ENCODE measurements around the gene FSD2. TPM values are rescaled to one million over a fixed set of nuclear protein-coding genes. Genes with fewer than 3 reads are reported as not detected.
A peak's percentile ranks its signal among the peaks of the same experiment; 100 is the strongest.

The FSD2 gene
- total RNA-seq, 1 donor from 2014 or later: not detected

DNA sequence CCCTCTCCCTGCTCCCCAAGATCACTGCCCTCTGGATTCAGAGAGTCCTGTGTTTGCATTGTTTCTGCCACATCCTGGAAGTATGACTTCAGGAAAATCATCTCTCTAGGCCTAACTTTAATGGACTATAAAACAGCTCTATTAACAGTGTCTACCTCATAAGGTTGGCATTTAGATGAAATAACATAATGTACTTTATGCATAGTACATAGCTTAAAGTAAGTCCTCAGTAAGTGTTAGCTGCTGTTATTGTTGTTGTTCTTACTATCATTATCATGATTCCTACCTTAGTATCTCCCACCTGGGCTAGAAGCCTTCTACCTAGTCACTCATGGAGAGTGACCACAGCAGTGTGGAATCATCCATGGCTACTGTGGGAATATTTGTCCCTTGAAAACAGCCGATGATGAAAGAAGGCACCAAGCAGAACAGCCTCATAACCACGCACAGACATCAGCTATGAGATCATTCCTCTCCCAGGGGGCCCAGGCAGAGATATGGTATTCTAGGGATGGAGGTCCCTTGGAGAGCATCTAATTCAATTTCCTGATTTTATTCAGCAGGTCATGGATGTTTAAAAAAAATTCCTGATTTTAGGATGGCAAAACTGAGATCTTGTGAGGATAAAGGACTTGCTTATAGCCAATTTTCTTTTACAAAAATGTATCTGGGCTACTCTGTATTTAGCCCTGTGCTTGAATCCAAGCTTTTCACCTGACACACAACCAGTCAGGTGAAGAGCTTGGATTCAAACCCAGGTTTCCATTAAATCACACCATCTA lies 1.9 kb downstream of the FSD2 start:
- Histone ChIP-seq H3K36me3 (ENCODE audit: control insufficient read depth, insufficient read depth, low read length) (no peaks in the 10 kb centered on the region), H3K27me3 (ENCODE audit: control insufficient read depth, insufficient read depth, low read length) (no peaks in the 10 kb centered on the region), H3K4me3 (ENCODE audit: low read depth, low read length) (no peak overlapping the region)
- TF ChIP-seq, protein P1, sequence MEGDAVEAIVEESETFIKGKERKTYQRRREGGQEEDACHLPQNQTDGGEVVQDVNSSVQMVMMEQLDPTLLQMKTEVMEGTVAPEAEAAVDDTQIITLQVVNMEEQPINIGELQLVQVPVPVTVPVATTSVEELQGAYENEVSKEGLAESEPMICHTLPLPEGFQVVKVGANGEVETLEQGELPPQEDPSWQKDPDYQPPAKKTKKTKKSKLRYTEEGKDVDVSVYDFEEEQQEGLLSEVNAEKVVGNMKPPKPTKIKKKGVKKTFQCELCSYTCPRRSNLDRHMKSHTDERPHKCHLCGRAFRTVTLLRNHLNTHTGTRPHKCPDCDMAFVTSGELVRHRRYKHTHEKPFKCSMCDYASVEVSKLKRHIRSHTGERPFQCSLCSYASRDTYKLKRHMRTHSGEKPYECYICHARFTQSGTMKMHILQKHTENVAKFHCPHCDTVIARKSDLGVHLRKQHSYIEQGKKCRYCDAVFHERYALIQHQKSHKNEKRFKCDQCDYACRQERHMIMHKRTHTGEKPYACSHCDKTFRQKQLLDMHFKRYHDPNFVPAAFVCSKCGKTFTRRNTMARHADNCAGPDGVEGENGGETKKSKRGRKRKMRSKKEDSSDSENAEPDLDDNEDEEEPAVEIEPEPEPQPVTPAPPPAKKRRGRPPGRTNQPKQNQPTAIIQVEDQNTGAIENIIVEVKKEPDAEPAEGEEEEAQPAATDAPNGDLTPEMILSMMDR (IDR thresholded peaks at IDR 0.05; ENCODE audit: insufficient read depth, low read length, severe bottlenecking): no peak
- no peak for FAIRE-seq
- peak; percentile 33 for DNase-seq (ENCODE audit: low read depth)

DNA sequence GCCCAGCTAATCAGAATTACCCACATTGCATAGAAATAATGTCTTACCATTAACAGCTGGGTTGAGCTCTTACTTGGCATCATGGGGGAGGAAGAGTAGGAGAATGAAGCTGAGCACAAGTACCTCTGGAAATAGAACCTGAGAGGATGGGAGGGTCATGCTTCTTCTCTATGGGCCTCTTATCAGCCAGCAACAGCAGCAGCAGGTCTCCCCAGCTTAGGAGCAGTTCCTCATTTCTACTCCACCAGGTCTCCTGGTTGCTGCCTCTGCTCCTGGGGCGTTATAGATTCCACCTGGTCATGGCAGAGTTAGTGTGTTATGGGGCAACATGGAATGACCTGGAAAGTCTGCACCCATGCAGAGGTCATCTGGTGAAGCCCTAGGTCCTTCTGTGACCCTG lies 3.4 kb downstream of the FSD2 start:
- no peak for DNase-seq (ENCODE audit: low read depth)
- Histone ChIP-seq H3K36me3 (ENCODE audit: control insufficient read depth, insufficient read depth, low read length) (no peaks in the 10 kb centered on the region), H3K27me3 (ENCODE audit: control insufficient read depth, insufficient read depth, low read length) (no peaks in the 10 kb centered on the region), H3K4me3 (ENCODE audit: low read depth, low read length) (no peak overlapping the region)
- TF ChIP-seq, protein P1 (IDR thresholded peaks at IDR 0.05; ENCODE audit: insufficient read depth, low read length, severe bottlenecking): no peak
- no peak for FAIRE-seq

GRCh38 chr15:82799183-82799841 lies 6.6 kb downstream of the FSD2 start:
- FAIRE-seq (no peak), DNase-seq (ENCODE audit: low read depth) (no peak)
- TF ChIP-seq, protein P1 (IDR thresholded peaks at IDR 0.05; ENCODE audit: insufficient read depth, low read length, severe bottlenecking): no peak
- Histone ChIP-seq H3K36me3 (ENCODE audit: control insufficient read depth, insufficient read depth, low read length) (no peaks in the 10 kb centered on the region), H3K4me3 (ENCODE audit: low read depth, low read length) (no peak overlapping the region), H3K27me3 (ENCODE audit: control insufficient read depth, insufficient read depth, low read length) (no peaks in the 10 kb centered on the region)

GRCh38 chr15:82798531-82799166 lies 7.2 kb downstream of the FSD2 start:
- no peak overlapping the region for H3K4me3 ChIP-seq (ENCODE audit: low read depth, low read length)
- TF ChIP-seq, protein P1 (IDR thresholded peaks at IDR 0.05; ENCODE audit: insufficient read depth, low read length, severe bottlenecking): no peak
- DNase-seq (ENCODE audit: low read depth): no peak
- H3K27me3 ChIP-seq (ENCODE audit: control insufficient read depth, insufficient read depth, low read length): no peaks in the 10 kb centered on the region
- FAIRE-seq: no peak
- no peaks in the 10 kb centered on the region for H3K36me3 ChIP-seq (ENCODE audit: control insufficient read depth, insufficient read depth, low read length)

- no peak for DNase-seq (ENCODE audit: low read depth)
- TF ChIP-seq, protein P1 (IDR thresholded peaks at IDR 0.05; ENCODE audit: insufficient read depth, low read length, severe bottlenecking): no peak
- H3K4me3 ChIP-seq (ENCODE audit: low read depth, low read length): no peak overlapping the region
- H3K36me3 ChIP-seq (ENCODE audit: control insufficient read depth, insufficient read depth, low read length): no peaks in the 10 kb centered on the region
- H3K27me3 ChIP-seq (ENCODE audit: control insufficient read depth, insufficient read depth, low read length): no peaks in the 10 kb centered on the region
- FAIRE-seq: no peak
Measured at GRCh38 chr15:82798104-82798503, 7.8 kb downstream of the FSD2 start.
